ENCODE data around the gene EML1.

EML1 gene

GRCh38 chr14:99961826-99962518 lies 168.8 kb downstream of the EML1 start:
- no peak overlapping the region for H3K4me3 ChIP-seq (replicated peaks in 1 of 2; ENCODE audit: low read depth in 2 of 2, low read length in 2 of 2)
- TF ChIP-seq, protein P1, sequence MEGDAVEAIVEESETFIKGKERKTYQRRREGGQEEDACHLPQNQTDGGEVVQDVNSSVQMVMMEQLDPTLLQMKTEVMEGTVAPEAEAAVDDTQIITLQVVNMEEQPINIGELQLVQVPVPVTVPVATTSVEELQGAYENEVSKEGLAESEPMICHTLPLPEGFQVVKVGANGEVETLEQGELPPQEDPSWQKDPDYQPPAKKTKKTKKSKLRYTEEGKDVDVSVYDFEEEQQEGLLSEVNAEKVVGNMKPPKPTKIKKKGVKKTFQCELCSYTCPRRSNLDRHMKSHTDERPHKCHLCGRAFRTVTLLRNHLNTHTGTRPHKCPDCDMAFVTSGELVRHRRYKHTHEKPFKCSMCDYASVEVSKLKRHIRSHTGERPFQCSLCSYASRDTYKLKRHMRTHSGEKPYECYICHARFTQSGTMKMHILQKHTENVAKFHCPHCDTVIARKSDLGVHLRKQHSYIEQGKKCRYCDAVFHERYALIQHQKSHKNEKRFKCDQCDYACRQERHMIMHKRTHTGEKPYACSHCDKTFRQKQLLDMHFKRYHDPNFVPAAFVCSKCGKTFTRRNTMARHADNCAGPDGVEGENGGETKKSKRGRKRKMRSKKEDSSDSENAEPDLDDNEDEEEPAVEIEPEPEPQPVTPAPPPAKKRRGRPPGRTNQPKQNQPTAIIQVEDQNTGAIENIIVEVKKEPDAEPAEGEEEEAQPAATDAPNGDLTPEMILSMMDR (IDR thresholded peaks at IDR 0.05; ENCODE audit: low read depth, low read length), result no peak
- DNase-seq (ENCODE audit: low read depth in 2 of 2), result no peak

GRCh38 chr14:99964979-99965378 lies 171.8 kb downstream of the EML1 start:
- TF ChIP-seq, protein P1 (IDR thresholded peaks at IDR 0.05; ENCODE audit: low read depth, low read length), result no peak
- H3K4me3 ChIP-seq (replicated peaks in 1 of 2; ENCODE audit: low read depth in 2 of 2, low read length in 2 of 2), result no peak overlapping the region
- no peak for DNase-seq (ENCODE audit: low read depth in 2 of 2)

DNA sequence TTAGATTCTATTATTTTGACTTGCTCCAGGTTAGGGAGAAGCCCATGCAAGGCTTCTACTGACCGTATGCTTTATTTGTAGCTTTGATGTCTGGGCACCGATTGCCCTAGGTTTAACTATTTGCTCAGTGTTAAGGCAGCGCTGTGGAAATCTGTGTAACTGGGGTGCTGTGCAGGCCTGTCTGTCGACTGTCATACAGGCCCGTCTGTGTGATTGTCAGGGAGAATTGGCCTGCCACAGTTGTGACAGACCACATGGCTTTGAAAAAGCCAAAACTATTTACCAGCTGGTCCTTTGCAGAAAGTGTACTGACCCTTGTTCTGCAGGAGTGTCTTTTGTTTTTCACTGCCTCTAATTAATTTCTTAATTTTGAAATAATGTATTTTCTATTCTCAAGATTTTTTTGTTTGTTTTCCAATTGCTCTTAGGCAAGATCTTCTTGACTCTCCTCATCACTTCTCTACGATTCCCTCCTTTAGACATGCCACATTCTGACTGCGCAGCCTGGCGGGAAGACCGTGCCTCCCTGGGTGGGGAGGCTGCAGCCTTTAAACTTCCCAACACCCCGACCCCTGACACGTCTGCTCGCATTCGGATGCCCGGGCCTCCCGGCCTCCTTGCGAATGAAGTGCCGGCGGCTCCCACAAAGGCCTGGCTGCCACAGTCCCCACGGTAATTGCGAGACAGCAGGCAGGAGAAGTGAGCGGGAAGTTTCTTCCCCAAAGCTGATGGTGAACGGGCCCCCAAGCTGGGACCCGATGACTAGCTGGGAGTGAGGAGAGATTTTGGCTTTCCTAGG lies 173.0 kb downstream of the EML1 start:
- H3K4me3 ChIP-seq (replicated peaks in 1 of 2; ENCODE audit: low read depth in 2 of 2, low read length in 2 of 2), result no peak overlapping the region
- TF ChIP-seq, protein P1 (IDR thresholded peaks at IDR 0.05; ENCODE audit: low read depth, low read length), result no peak
- DNase-seq (ENCODE audit: low read depth in 2 of 2), result no peak

- no peak for DNase-seq (ENCODE audit: low read depth in 2 of 2)
- TF ChIP-seq, protein P1 (IDR thresholded peaks at IDR 0.05; ENCODE audit: low read depth, low read length), result no peak
- no peak overlapping the region for H3K4me3 ChIP-seq (replicated peaks in 1 of 2; ENCODE audit: low read depth in 2 of 2, low read length in 2 of 2)
Observed at GRCh38 chr14:99966912-99967311, 173.7 kb downstream of the EML1 start.

DNA sequence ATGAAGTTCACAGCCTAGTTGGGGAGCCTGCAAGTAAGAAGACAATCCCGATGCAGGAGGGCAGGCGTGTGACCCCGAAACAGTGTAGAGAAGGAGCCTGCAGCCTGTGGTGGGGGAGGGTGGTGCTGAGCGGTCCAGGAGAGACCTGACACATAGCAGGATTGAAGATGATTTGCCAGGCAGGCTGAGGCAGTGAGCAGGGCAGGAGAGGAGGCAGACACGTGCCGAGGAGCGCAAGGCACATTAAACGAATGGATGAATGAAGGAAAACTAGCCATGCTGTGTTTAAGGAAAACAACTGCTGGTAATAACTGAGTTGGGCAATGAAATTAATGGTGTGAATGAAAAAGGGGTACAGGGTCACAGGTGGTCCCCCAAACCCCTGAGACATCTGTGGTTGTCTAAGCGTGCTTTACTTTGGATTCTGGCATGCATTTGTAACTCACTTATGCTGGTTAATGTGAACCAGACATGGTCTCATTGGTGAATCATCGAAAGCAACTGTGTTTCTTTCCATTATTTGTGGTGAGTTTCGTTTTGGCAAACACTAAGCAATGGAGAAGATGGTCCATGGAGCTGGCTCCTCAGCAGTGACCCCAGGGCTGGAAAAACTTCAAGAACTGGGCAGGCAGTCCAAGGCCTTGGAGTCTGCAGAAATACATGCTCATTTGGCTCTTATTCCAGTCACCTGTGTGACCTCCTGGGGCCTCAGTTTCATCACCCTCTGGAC lies 175.1 kb downstream of the EML1 start:
- TF ChIP-seq, protein P1 (IDR thresholded peaks at IDR 0.05; ENCODE audit: low read depth, low read length), result no peak
- H3K4me3 ChIP-seq (replicated peaks in 1 of 2; ENCODE audit: low read depth in 2 of 2, low read length in 2 of 2), result no peak overlapping the region
- DNase-seq (ENCODE audit: low read depth in 2 of 2), result peak; percentile 63 to 84

GRCh38 chr14:99968941-99969340 lies 175.7 kb downstream of the EML1 start:
- TF ChIP-seq, protein P1 (IDR thresholded peaks at IDR 0.05; ENCODE audit: low read depth, low read length), result no peak
- peak in 1 of 2 donors; percentile 28 for DNase-seq (ENCODE audit: low read depth in 2 of 2)
- H3K4me3 ChIP-seq (replicated peaks in 1 of 2; ENCODE audit: low read depth in 2 of 2, low read length in 2 of 2), result no peak overlapping the region

All from cardiac fibroblast (primary cell).